Measurements from ENCODE around the gene SHBG.
"Not testable (repeated sequence)": the region's sequence is repeated elsewhere in the genome, so short reads cannot be mapped to it uniquely, and the experiment has no call there.

Gene SHBG, protein sequence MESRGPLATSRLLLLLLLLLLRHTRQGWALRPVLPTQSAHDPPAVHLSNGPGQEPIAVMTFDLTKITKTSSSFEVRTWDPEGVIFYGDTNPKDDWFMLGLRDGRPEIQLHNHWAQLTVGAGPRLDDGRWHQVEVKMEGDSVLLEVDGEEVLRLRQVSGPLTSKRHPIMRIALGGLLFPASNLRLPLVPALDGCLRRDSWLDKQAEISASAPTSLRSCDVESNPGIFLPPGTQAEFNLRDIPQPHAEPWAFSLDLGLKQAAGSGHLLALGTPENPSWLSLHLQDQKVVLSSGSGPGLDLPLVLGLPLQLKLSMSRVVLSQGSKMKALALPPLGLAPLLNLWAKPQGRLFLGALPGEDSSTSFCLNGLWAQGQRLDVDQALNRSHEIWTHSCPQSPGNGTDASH

GRCh38 chr17:7629939-7630571 is at the start of gene SHBG:
Gene SHBG, plus strand, starts transcription at chr17:7630135. Its CDS starts 38 bp downstream, at chr17:7630173.
- DNase-seq (ENCODE audit: low read depth): no peak

- no peak for DNase-seq (ENCODE audit: low read depth)
These were observed 49.0 kb upstream of the SHBG start for GRCh38 chr17:7580604-7581575.

DNA sequence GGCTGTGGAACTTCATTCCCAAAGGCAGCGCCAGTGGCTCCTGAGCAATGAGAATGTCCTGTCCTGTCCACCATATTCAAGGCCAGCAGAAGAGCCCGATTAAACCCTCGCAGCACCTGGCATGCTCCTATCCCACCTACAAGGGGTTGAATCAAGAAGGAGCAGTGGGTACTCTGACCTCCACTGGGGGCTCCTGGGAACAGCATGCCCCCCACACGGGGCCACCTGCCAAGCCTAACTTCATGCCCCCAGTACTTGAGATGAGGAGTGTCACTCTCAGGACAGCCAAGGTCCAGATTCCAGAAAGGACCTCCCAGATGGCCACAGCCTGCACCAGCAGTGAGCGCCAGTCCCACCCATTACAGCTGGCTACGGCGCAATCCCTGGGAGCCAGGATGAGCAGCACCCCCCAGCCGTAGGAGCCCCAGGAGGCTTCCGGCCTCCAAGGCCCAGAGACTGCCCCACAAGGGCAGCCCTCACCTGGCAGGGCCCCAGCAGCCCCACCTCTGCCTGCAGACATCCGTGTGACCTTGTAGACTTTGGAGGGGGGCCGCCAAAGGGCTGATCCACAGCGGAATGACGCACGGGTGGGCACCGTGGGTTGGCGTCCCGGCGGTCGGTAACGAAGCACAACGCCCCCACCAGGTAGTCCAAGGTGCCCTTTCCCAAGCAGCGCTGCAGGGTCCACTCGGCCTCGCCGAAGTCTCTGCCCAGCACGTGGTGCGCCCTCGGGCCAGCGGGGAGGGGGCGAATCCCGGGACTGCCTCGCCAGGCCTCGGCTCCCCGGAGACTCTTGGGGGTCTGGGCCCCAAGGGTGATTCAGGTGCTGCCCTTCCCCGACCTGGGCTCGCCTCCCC is 47.3 kb upstream of the SHBG start:
- DNase-seq (ENCODE audit: low read depth): no peak

GRCh38 chr17:7583253-7584109 is 46.5 kb upstream of the SHBG start, which contains the start of gene MPDU1:
Gene MPDU1, plus strand, starts transcription at chr17:7583852. Its CDS starts 11 bp downstream, at chr17:7583863.
- DNase-seq (ENCODE audit: low read depth): peak; percentile 90

DNA sequence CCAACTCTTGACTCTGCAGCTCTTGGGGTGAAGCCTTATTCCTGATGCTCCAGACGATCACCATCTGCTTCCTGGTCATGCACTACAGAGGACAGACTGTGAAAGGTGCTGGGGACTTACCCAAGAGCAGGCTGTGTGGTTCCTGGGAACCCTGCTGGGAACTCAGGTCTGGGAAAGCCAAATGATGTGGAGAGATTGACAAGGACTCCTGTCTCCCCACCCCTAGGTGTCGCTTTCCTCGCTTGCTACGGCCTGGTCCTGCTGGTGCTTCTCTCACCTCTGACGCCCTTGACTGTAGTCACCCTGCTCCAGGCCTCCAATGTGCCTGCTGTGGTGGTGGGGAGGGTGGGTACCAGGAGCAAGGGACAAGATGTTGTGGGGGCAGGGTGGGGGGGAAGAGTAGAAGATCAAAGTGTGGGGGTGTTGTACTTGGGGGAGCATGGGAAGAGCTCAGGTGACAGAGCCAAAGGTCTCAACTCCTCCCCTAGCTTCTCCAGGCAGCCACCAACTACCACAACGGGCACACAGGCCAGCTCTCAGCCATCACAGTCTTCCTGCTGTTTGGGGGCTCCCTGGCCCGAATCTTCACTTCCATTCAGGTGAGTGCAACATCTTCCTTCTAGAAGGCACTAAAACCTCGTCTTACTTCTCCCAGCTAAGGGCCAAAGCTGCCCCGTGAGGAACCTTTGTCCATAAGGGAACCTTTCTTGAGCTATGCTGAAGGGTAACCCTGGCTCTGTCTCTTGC is 43.1 kb upstream of the SHBG start:
- no peak for DNase-seq (ENCODE audit: low read depth)

GRCh38 chr17:7587420-7588151 is 42.3 kb upstream of the SHBG start:
- DNase-seq (ENCODE audit: low read depth): no peak

- no peak for DNase-seq (ENCODE audit: low read depth)
These were observed 41.3 kb upstream of the SHBG start for GRCh38 chr17:7588553-7589203.

DNA sequence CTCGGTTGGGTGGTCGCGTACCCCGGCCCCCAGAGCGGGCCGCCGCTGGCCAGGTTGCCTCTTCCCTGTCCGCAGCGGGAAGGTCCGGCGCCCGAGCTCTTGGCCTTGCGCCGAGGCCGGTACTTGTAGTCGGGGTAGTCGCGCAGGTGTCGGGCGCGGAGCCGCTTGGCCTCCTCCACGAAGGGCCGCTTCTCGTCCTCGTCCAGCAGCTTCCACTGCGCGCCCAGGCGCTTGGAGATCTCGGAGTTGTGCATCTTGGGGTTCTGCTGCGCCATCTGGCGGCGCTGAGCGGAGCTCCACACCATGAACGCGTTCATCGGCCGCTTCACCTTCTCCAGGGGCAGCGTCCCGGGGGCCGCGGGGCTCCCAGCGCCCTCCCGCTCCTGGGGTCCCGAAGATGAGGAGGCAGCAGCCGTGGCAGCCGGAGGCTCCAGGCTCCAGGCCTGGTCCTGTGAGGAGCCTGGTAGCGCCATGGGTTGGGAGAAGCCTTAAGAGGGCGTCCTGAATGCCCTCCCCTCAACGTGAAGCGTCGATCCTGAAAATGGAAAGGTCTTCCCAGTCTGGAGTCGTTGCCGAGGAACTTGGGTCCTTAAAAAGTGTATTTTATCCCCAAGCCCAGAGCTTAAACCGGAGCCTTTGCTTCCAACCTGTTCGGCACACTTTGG is 40.6 kb upstream of the SHBG start:
- DNase-seq (ENCODE audit: low read depth): peak; percentile 49

DNA sequence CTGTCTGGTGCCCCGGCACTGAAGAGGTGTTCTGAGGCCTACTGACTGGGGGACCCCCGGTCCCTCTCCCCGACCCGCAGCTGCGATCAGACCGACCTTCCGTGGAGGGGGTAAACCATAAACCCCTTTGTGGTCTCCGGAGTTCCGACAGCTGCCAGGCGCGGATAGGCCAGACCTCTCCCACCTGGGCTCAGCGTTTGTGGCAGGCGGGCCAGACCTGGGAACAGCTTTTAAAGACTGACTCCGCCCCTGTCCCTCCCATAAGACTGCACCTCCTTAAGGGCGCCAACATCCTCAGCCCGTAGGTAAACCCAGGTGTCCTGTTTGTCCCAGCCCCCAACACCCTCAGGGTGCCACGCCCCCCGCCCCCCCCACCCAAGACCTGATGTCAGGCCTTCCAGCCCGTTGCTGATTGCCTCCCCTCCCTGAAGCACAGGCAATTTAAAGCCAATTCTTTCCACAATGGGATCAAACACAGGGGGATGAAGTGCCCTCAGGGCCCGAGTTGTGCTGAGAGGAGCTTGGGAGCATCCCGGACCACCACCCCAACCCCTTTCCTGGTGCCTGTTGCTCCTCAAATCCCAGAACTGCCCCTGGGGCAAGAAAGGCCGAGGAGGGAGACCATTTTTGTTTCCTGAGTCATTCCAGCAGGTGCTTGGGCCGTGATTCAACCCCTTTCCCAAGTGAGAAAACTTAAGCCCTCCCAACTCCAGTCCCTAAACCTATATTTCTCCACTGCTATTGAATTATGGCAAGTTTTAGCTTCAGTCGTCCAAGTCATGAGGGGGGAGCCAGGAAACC is 39.8 kb upstream of the SHBG start, which contains the start of gene SOX15:
Gene SOX15 (minus strand): TSS at position 204 of the 801 bp plus-strand sequence. CDS start 418 bp downstream, outside the sequence.
- DNase-seq (ENCODE audit: low read depth): no peak

- DNase-seq (ENCODE audit: low read depth): no peak
These were observed 39.2 kb upstream of the SHBG start for GRCh38 chr17:7590743-7591142.

GRCh38 chr17:7591596-7591995 is 38.3 kb upstream of the SHBG start:
- no peak for DNase-seq (ENCODE audit: low read depth)

- DNase-seq (ENCODE audit: low read depth): no peak
These were observed 37.4 kb upstream of the SHBG start for GRCh38 chr17:7592422-7593021.

GRCh38 chr17:7593296-7593695 is 36.6 kb upstream of the SHBG start:
- no peak for DNase-seq (ENCODE audit: low read depth)

DNA sequence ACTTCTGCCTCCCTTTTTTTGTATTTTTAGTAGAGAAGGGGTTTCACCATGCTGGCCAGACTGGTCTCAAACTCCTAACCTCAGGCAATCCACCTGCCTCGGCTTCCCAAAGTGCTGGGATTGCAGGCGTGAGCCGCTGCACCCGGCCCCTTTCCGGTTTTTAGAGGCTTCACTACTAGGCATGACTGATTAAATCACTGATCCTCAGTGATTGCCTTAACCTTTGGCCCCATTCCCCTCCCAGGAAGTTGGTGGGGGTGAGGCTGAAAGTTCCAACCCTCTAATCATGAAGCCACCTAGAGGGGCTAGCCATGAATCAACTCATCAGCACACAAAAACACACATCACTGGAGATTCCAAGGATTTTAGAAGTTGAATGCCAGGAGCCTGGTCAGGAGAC is 32.4 kb upstream of the SHBG start:
- DNase-seq (ENCODE audit: low read depth): not testable (repeated sequence)

DNA sequence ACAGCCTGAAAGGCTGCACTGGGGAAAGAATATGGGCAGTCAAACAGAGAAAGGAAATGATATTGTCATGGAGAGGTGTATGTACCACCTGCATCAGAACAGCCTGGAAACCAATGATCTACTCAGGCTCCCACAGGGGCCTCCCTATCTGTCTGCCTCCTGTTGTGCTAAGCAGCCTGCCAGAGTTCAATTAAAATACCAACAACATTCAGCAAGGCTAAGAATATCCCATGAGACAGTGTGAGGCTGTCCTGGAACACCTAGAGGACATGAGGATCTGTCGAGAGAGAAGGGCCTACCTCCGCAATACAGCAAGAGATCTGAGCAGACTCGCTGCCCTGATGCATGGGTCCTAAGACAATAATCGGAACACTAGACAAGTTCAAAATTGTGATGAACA is 23.7 kb upstream of the SHBG start:
- no peak for DNase-seq (ENCODE audit: low read depth)

DNA sequence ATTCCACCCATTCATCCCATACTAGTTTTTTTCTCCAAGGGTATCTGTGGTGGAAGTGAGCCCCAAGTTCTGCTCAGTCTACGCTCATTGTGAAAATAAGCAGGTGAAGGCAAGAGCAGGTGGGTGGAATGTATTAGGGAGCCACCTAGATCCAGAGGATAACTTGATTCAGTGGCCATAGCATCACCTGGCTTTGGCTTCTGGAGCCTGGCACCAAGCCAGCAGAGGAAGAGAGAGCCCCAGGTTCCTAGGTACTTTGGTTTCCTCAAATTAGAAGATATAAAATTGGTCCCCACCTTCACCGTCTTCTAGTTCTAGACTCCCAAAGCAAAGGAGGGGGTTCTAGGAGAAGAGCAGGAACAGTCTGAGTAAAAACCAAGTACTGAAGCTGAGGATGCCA is 19.3 kb upstream of the SHBG start:
- DNase-seq (ENCODE audit: low read depth): no peak

Data from activated gamma-delta T cell treated with anti-CD3 and anti-CD28 coated beads, Interleukin-2, amount 50 U/mL, for 16 hours (primary cell).